LNCaP clone FGC (cell line): ENCODE measurements around the gene HYAL1.
"Not testable (repeated sequence)": the region's sequence is repeated elsewhere in the genome, so short reads cannot be mapped to it uniquely, and the experiment has no call there.

Source experiments
- DNase-seq: peaks from one replicate; pipeline ENCODE4 v3.0.0-alpha.2; 2011; ENCODE audit warnings: low read depth
- H3K4me3 ChIP-seq: 2 replicates; pipeline ENCODE4 v1.5.1; 2011; ENCODE audit warnings: mild to moderate bottlenecking, low read depth, low read length, control low read depth
- CTCF ChIP-seq: IDR thresholded peaks from 2 replicates; pipeline ENCODE4 v1.5.1; 2012; ENCODE audit warnings: mild to moderate bottlenecking; ENCODE audit not compliant: control insufficient read depth, insufficient read depth; ENCODE audit errors: extremely low read depth

Gene HYAL1

GRCh38 chr3:50318163-50318562 is 14.8 kb upstream of the HYAL1 start:
- no peak for TF ChIP-seq CTCF
- no peak overlapping the region for H3K4me3 ChIP-seq
- no peak for DNase-seq

DNA sequence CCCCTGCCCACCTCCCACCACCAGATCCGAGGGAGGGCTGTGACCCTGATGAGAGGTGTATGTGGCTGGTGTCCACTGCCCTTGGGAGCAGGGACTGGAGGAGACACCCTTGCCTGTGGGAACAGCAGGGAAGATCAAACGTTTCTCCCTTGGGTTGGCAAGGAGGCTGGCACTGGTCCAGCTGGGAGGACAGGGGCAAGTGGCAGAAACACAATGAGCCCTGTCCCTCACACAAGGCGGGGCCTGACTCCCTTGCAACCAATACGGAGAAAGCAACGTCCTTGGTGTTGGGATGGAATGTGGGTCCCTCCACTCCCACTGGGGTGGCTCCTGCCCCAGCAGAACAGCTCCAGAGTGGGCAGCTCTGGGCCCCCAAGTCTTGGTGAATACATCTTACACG is 13.9 kb upstream of the HYAL1 start:
- TF ChIP-seq CTCF = no peak
- no peak for DNase-seq
- no peak overlapping the region for H3K4me3 ChIP-seq

DNA sequence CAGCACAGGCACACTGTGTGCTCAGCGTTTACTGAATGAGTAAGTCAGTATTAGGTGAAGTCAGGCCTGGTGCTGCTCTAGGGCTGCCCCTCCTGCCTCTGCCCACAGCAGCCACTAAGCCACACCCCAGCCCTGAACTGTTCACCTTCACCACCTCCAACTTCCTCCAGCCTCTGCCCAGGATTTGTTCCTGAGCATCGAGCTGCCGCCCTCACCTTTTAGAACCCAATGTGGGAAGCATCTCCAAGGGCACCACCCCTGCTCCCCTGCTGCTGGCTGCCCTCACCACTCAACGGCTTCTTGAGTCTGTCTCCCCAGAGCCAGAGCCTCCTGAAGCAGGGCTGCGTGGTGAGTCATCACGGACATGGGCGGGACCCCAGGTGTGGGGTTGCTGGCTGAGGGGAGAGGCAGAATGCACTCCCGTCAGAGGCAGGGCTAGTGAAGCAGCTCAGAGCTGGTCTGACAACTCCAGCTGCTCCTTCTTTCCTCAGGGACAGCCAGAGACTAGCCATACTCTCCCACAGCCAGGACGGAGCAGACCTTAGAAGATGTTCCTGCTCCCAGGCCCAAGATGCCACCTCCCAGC is 13.4 kb upstream of the HYAL1 start:
- no peak for TF ChIP-seq CTCF
- no peak for DNase-seq
- H3K4me3 ChIP-seq = no peak overlapping the region

- TF ChIP-seq CTCF = no peak
- DNase-seq = no peak
- no peak overlapping the region for H3K4me3 ChIP-seq
Measured at GRCh38 chr3:50314816-50315215, 11.4 kb upstream of the HYAL1 start.

DNA sequence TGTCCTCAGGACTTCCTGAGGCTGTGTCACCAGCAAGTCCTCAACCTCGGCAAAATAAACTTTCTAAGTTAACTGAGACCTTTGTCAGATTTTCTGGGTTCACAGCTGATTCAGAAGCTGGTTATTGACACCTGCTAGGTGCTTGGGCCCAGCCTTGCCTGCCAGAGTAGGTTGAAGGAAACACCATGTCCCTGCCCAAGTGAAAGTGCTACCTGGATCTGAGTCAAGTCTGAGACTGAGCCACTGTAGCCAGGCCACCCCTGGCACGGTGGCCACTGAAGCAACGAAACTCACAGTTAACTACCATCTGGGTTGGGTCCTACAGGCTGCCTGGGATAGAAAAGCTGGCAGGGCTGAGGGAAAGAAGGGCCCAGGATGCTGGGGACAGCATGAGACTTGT is 11.0 kb upstream of the HYAL1 start:
- DNase-seq = no peak
- TF ChIP-seq CTCF = no peak
- no peak overlapping the region for H3K4me3 ChIP-seq

DNA sequence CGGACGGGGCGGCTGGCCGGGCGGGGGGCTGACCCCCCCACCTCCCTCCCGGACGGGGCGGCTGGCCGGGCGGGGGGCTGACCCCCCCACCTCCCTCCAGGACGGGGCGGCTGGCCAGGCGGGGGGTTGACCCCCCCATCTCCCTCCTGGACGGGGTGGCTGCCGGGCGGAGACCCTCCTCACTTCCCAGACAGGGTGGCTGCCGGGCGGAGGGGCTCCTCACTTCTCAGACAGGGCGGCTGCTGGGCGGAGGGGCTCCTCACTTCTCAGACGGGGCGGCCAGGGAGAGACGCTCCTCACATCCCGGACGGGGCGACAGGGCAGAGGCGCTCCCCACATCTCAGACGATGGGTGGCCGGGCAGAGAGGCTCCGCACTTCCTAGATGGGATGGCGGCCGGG is 8.7 kb upstream of the HYAL1 start:
- H3K4me3 ChIP-seq, DNase-seq: not testable (repeated sequence)

- no peak overlapping the region for H3K4me3 ChIP-seq
- DNase-seq = no peak
- TF ChIP-seq CTCF = no peak
Measured at GRCh38 chr3:50304601-50305000, 1.2 kb upstream of the HYAL1 start.
